CD4-positive, CD25-positive, alpha-beta regulatory T cell (primary cell): ENCODE data around the gene ABI1. TPM values are rescaled to one million over a fixed set of nuclear protein-coding genes. Genes with fewer than 3 reads are reported as not detected.
A peak's percentile ranks its signal among the peaks of the same experiment; 100 is the strongest.

Experiments
- ATAC-seq, 2 donors: fragments of 150-1000 bp; cut with Tn5 transposase; one replicate each; pipeline ENCODE4 v1.10.0; 2021; ENCODE audit warnings: low read depth in 2 of 2, moderate number of reproducible peaks in 2 of 2, moderate library complexity in 1 of 2
- DNase-seq, 3 donors: peaks; one replicate each; pipeline versions ENCODE4 v3.0.0 to v3.0.0-alpha.2; 2012 to 2022; ENCODE audit warnings: mixed read lengths in 1 of 3
- H3K27ac ChIP-seq: one replicate; pipeline ENCODE4 v1.7.0; 2013; ENCODE audit warnings: mild to moderate bottlenecking, low read length; ENCODE audit not compliant: insufficient read depth, poor library complexity, severe bottlenecking
- H3K27me3 ChIP-seq: one replicate; pipeline ENCODE4 v1.7.0; 2013; ENCODE audit warnings: low read length; ENCODE audit not compliant: control insufficient read depth, insufficient read depth
- H3K36me3 ChIP-seq: one replicate; pipeline ENCODE4 v1.7.0; 2013; ENCODE audit warnings: mild to moderate bottlenecking, low read length, moderate library complexity; ENCODE audit not compliant: control insufficient read depth, insufficient read depth
- H3K4me1 ChIP-seq: 2 replicates; pipeline ENCODE4 v1.7.0; 2013; ENCODE audit warnings: mild to moderate bottlenecking, low read length; ENCODE audit not compliant: insufficient read depth, control insufficient read depth, poor library complexity, severe bottlenecking
- H3K4me3 ChIP-seq: one replicate; pipeline ENCODE4 v1.7.0; 2013; ENCODE audit warnings: low read depth, mild to moderate bottlenecking, low read length, moderate library complexity
- H3K9me3 ChIP-seq, 2 experiments: 1 replicate in 1 of 2; 2 replicates in 1 of 2; pipeline ENCODE4 v1.7.0; 2013; ENCODE audit warnings: low read length in 2 of 2, mild to moderate bottlenecking in 1 of 2, moderate library complexity in 1 of 2; ENCODE audit not compliant: control insufficient read depth in 2 of 2
- H3K27ac Mint-ChIP-seq, 3 donors: one replicate each; pipeline ENCODE4 v1.8.0; 2020 to 2022; ENCODE audit warnings: mild to moderate bottlenecking in 3 of 3, mixed read lengths in 3 of 3, moderate library complexity in 2 of 3
- H3K27me3 Mint-ChIP-seq: one replicate; pipeline ENCODE4 v1.8.0; 2022; ENCODE audit warnings: mild to moderate bottlenecking, mixed read lengths
- H3K36me3 Mint-ChIP-seq: one replicate; pipeline ENCODE4 v1.8.0; 2020; ENCODE audit warnings: mixed read lengths
- H3K4me1 Mint-ChIP-seq, 4 donors: one replicate each; pipeline ENCODE4 v1.8.0; 2020 to 2022; ENCODE audit warnings: mixed read lengths in 4 of 4, mild to moderate bottlenecking in 1 of 4
- H3K4me3 Mint-ChIP-seq, 4 donors: one replicate each; pipeline ENCODE4 v1.8.0; 2020 to 2022; ENCODE audit warnings: mild to moderate bottlenecking in 4 of 4, mixed read lengths in 4 of 4, moderate library complexity in 3 of 4
- H3K9me3 Mint-ChIP-seq, 7 donors: one replicate each; pipeline ENCODE4 v1.8.0; 2020 to 2022; ENCODE audit warnings: mixed read lengths in 7 of 7, mild to moderate bottlenecking in 3 of 7, moderate library complexity in 2 of 7
- polyA plus RNA-seq, 4 donors: library from polyadenylated mRNA; unstranded; fragments of 300-500 nt; fragmentation: Illumina TruSeq; gene quantifications; one replicate each; pipeline ENCODE4 v1.2.3, GENCODE V29; 2021
- total RNA-seq: library from RNA; stranded (reverse); gene quantifications from one replicate; pipeline ENCODE4 v1.2.3, GENCODE V29; 2022

Gene ABI1
- total and polyA plus RNA-seq, 5 donors from 2014 or later: 94.0 to 123 (median 97.9) TPM

GRCh38 chr10:26717476-26717875 lies 143.3 kb downstream of the ABI1 start:
- Histone ChIP-seq H3K27me3 (no peaks in the 10 kb centered on the region), H3K9me3 (no peaks in the 10 kb centered on the region), H3K4me3 (no peak overlapping the region), H3K36me3 (peaks cover 7% of the 10 kb centered on the region), H3K4me1 (peaks cover 14% of the 10 kb centered on the region), H3K27ac (no peak overlapping the region)
- Mint-ChIP-seq H3K4me1 (peaks cover 10 to 19% (median 17%) of the 10 kb centered on the region in 4 donors), H3K27ac (no peak overlapping the region), H3K36me3 (peaks cover 37% of the 10 kb centered on the region), H3K9me3 (no peaks in the 10 kb centered on the region), H3K4me3 (no peak overlapping the region), H3K27me3 (no peaks in the 10 kb centered on the region)
- ATAC-seq: no peak
- DNase-seq: no peak

- Histone ChIP-seq H3K4me3 (no peak overlapping the region), H3K27ac (no peak overlapping the region), H3K27me3 (no peaks in the 10 kb centered on the region), H3K9me3 (no peaks in the 10 kb centered on the region), H3K4me1 (no peaks in the 10 kb centered on the region), H3K36me3 (peaks cover 7% of the 10 kb centered on the region)
- Mint-ChIP-seq H3K4me3 (no peak overlapping the region), H3K36me3 (peaks cover 39% of the 10 kb centered on the region), H3K27me3 (no peaks in the 10 kb centered on the region), H3K9me3 (no peaks in the 10 kb centered on the region), H3K27ac (peak overlapping the region in 1 of 3 donors; percentile 8), H3K4me1 (peaks cover 2 to 7% (median 5%) of the 10 kb centered on the region in 4 donors)
- DNase-seq (no peak), ATAC-seq (no peak)
Observed at GRCh38 chr10:26715137-26715487, 145.6 kb downstream of the ABI1 start.

GRCh38 chr10:26714415-26715136 lies 146.2 kb downstream of the ABI1 start:
- H3K9me3 ChIP-seq: no peaks in the 10 kb centered on the region
- Mint-ChIP-seq H3K27ac (peak overlapping the region in 1 of 3 donors; percentile 8), H3K27me3 (no peaks in the 10 kb centered on the region), H3K4me1 (peaks cover 0 to 4% (median 2%) of the 10 kb centered on the region in 4 donors), H3K36me3 (peaks cover 34% of the 10 kb centered on the region), H3K9me3 (no peaks in the 10 kb centered on the region), H3K4me3 (no peak overlapping the region)
- no peak for ATAC-seq
- H3K36me3 ChIP-seq: peaks cover 7% of the 10 kb centered on the region
- DNase-seq: no peak
- no peaks in the 10 kb centered on the region for H3K4me1 ChIP-seq
- no peak overlapping the region for H3K27ac ChIP-seq
- H3K27me3 ChIP-seq: no peaks in the 10 kb centered on the region
- no peak overlapping the region for H3K4me3 ChIP-seq

GRCh38 chr10:26711324-26711723 lies 149.4 kb downstream of the ABI1 start:
- Mint-ChIP-seq H3K36me3 (peaks cover 50% of the 10 kb centered on the region), H3K9me3 (no peaks in the 10 kb centered on the region), H3K4me1 (peaks cover 0 to 3% (median 2%) of the 10 kb centered on the region in 4 donors), H3K4me3 (no peak overlapping the region), H3K27ac (no peak overlapping the region), H3K27me3 (no peaks in the 10 kb centered on the region)
- H3K27me3 ChIP-seq: no peaks in the 10 kb centered on the region
- H3K27ac ChIP-seq: no peak overlapping the region
- no peaks in the 10 kb centered on the region for H3K4me1 ChIP-seq
- ATAC-seq: no peak
- DNase-seq: no peak
- H3K4me3 ChIP-seq: no peak overlapping the region
- H3K36me3 ChIP-seq: peaks cover 27% of the 10 kb centered on the region
- no peaks in the 10 kb centered on the region for H3K9me3 ChIP-seq

- Histone ChIP-seq H3K4me3 (no peak overlapping the region), H3K36me3 (peaks cover 23% of the 10 kb centered on the region), H3K4me1 (no peaks in the 10 kb centered on the region), H3K27me3 (no peaks in the 10 kb centered on the region), H3K27ac (no peak overlapping the region), H3K9me3 (no peaks in the 10 kb centered on the region)
- Mint-ChIP-seq H3K4me1 (peaks cover 0 to 16% (median 11%) of the 10 kb centered on the region in 4 donors), H3K9me3 (no peaks in the 10 kb centered on the region), H3K36me3 (peaks cover 36% of the 10 kb centered on the region), H3K27ac (peak overlapping the region in 2 of 3 donors; percentile 54 to 62), H3K4me3 (no peak overlapping the region), H3K27me3 (no peaks in the 10 kb centered on the region)
- ATAC-seq (no peak), DNase-seq (no peak)
Observed at GRCh38 chr10:26706936-26707335, 153.8 kb downstream of the ABI1 start.

GRCh38 chr10:26706206-26706605 lies 154.6 kb downstream of the ABI1 start:
- Mint-ChIP-seq H3K4me1 (peaks cover 0 to 16% (median 12%) of the 10 kb centered on the region in 4 donors), H3K27me3 (no peaks in the 10 kb centered on the region), H3K36me3 (peaks cover 38% of the 10 kb centered on the region), H3K4me3 (peak overlapping the region in 1 of 4 donors; percentile 32), H3K9me3 (no peaks in the 10 kb centered on the region), H3K27ac (peak overlapping the region in 2 of 3 donors; percentile 32 to 62)
- Histone ChIP-seq H3K27me3 (no peaks in the 10 kb centered on the region), H3K36me3 (peaks cover 23% of the 10 kb centered on the region), H3K4me3 (no peak overlapping the region), H3K4me1 (no peaks in the 10 kb centered on the region), H3K9me3 (no peaks in the 10 kb centered on the region), H3K27ac (no peak overlapping the region)
- ATAC-seq: no peak
- DNase-seq: no peak

- peaks cover 37% of the 10 kb centered on the region for H3K36me3 Mint-ChIP-seq
- no peaks in the 10 kb centered on the region for H3K27me3 Mint-ChIP-seq
- H3K27ac ChIP-seq: no peak overlapping the region
- no peak overlapping the region for H3K27ac Mint-ChIP-seq
- no peak overlapping the region for H3K4me3 Mint-ChIP-seq
- H3K4me1 ChIP-seq: peaks cover 2% of the 10 kb centered on the region
- H3K36me3 ChIP-seq: peaks cover 23% of the 10 kb centered on the region
- no peak for ATAC-seq
- H3K9me3 Mint-ChIP-seq: no peaks in the 10 kb centered on the region
- H3K4me1 Mint-ChIP-seq: peaks cover 18 to 21% (median 20%) of the 10 kb centered on the region in 4 donors
- H3K27me3 ChIP-seq: no peaks in the 10 kb centered on the region
- DNase-seq: no peak
- no peaks in the 10 kb centered on the region for H3K9me3 ChIP-seq
- no peak overlapping the region for H3K4me3 ChIP-seq
Observed at GRCh38 chr10:26703974-26704373, 156.8 kb downstream of the ABI1 start.

GRCh38 chr10:26703096-26703495 lies 157.7 kb downstream of the ABI1 start:
- Mint-ChIP-seq H3K4me3 (peak overlapping the region in 1 of 4 donors; percentile 65), H3K36me3 (peaks cover 28% of the 10 kb centered on the region), H3K27ac (no peak overlapping the region), H3K27me3 (no peaks in the 10 kb centered on the region), H3K4me1 (peaks cover 22 to 30% (median 25%) of the 10 kb centered on the region in 4 donors), H3K9me3 (no peaks in the 10 kb centered on the region)
- H3K4me1 ChIP-seq: peaks cover 10% of the 10 kb centered on the region
- DNase-seq (no peak), ATAC-seq (no peak)
- H3K27me3 ChIP-seq: no peaks in the 10 kb centered on the region
- no peak overlapping the region for H3K4me3 ChIP-seq
- H3K36me3 ChIP-seq: peaks cover 20% of the 10 kb centered on the region
- H3K27ac ChIP-seq: no peak overlapping the region
- no peaks in the 10 kb centered on the region for H3K9me3 ChIP-seq
